Loucy (cell line): ENCODE data around the gene ATE1.

ENCODE experiments used
- CTCF ChIP-seq: fragments of 200-600 bp; sonication (generic); conservative IDR thresholded peaks from 2 replicates; pipeline ENCODE4 v1.5.1; 2014; ENCODE audit warnings: mild to moderate bottlenecking, antibody characterized with exemption, low read length
- EZH2phosphoT487 ChIP-seq: fragments of 200-600 bp; IDR thresholded peaks from 2 replicates; pipeline ENCODE4 v1.6.1; 2018; ENCODE audit warnings: antibody characterized with exemption, mild to moderate bottlenecking, moderate library complexity, borderline replicate concordance

- TF ChIP-seq CTCF (no peak), EZH2phosphoT487 (no peak)
These were observed 188.7 kb downstream of the ATE1 start for GRCh38 chr10:121739114-121739513.
